CD4-positive, alpha-beta T cell (primary cell): ENCODE results near the gene SDHAF1. TPM values are rescaled to one million over a fixed set of nuclear protein-coding genes. Genes with fewer than 3 reads are reported as not detected.

ENCODE experiments used
- ATAC-seq: fragments of 200-7000 bp; cut with Tn5 transposase; one replicate; pipeline ENCODE4 v1.10.0; 2022; ENCODE audit warnings: mild to moderate bottlenecking; ENCODE audit not compliant: poor library complexity
- CTCF ChIA-PET: fragments of 350-600 bp; sonication (Branson Sonifier 250); formaldehyde crosslinking; loops from one replicate; lab custom pipeline; 2021; ENCODE audit warnings: antibody characterized with exemption, inconsistent platforms; lab: Charles Lee
- POLR2A ChIA-PET: fragments of 350-600 bp; sonication (Branson Sonifier 250); formaldehyde crosslinking; loops from one replicate; lab custom pipeline; 2021; ENCODE audit warnings: antibody characterized with exemption, inconsistent platforms; lab: Charles Lee
- DNase-seq, 14 experiments: peaks; one replicate each; pipeline ENCODE4 v3.0.0-alpha.2; 2013 to 2020; ENCODE audit warnings: mixed read lengths in 2 of 14
- H3K27ac ChIP-seq, 2 donors: one replicate each; pipeline versions ENCODE4 v1.5.1 to v1.7.0; 2013; ENCODE audit warnings: low read length in 2 of 2, low read depth in 1 of 2, mild to moderate bottlenecking in 1 of 2
- H3K27me3 ChIP-seq, 2 experiments: 1 replicate in 1 of 2; 2 replicates in 1 of 2; pipeline versions ENCODE4 v1.6.1 to v1.7.0; 2013; ENCODE audit warnings: low read length in 2 of 2, control low read depth in 1 of 2, mild to moderate bottlenecking in 1 of 2, moderate library complexity in 1 of 2; ENCODE audit not compliant: insufficient read depth in 2 of 2, control insufficient read depth in 1 of 2
- H3K36me3 ChIP-seq: one replicate; pipeline ENCODE4 v1.6.1; 2013; ENCODE audit warnings: low read length, control low read depth; ENCODE audit not compliant: insufficient read depth
- H3K4me1 ChIP-seq: one replicate; pipeline ENCODE4 v1.6.1; 2013; ENCODE audit warnings: low read length, control low read depth; ENCODE audit not compliant: insufficient read depth
- H3K4me3 ChIP-seq: one replicate; pipeline ENCODE4 v1.5.1; 2013; ENCODE audit warnings: mild to moderate bottlenecking, low read length, moderate library complexity
- H3K9me3 ChIP-seq, 2 experiments: 1 replicate in 1 of 2; 2 replicates in 1 of 2; pipeline versions ENCODE4 v1.6.1 to v1.7.0; 2013; ENCODE audit warnings: low read length in 2 of 2, mild to moderate bottlenecking in 2 of 2, control low read depth in 1 of 2, moderate library complexity in 1 of 2; ENCODE audit not compliant: control insufficient read depth in 1 of 2, insufficient read depth in 1 of 2
- H3K27ac Mint-ChIP-seq: one replicate; pipeline ENCODE4 v1.8.0; 2020; ENCODE audit warnings: mixed read lengths
- H3K27me3 Mint-ChIP-seq: one replicate; pipeline ENCODE4 v1.8.0; 2021; ENCODE audit warnings: mixed read lengths
- H3K36me3 Mint-ChIP-seq: one replicate; pipeline ENCODE4 v1.8.0; 2021; ENCODE audit warnings: low read depth, mixed read lengths
- H3K4me1 Mint-ChIP-seq: one replicate; pipeline ENCODE4 v1.8.0; 2021; ENCODE audit warnings: low read depth, mixed read lengths
- H3K4me3 Mint-ChIP-seq: one replicate; pipeline ENCODE4 v1.8.0; 2020; ENCODE audit warnings: mild to moderate bottlenecking, mixed read lengths
- H3K9me3 Mint-ChIP-seq: one replicate; pipeline ENCODE4 v1.8.0; 2020; ENCODE audit warnings: mixed read lengths
- CTCF ChIP-seq: fragments of 200-600 bp; IDR thresholded peaks from one replicate; pipeline ENCODE4 v1.8.0; 2022; ENCODE audit warnings: antibody characterized with exemption, mild to moderate bottlenecking
- intact Hi-C, 2 experiments: fragments of 100-400 bp; cut with DNase I in 1 of 2; cut with micrococcal nuclease in 1 of 2; formaldehyde crosslinking; loops; one replicate each; pipeline versions ENCODE4 v1.15.1 to v1.9.0; 2023 to 2025; cut with DNase I, micrococcal nuclease
- total RNA-seq, 174 experiments: library from RNA in 2 of 174; stranded (reverse) in 2 of 174; gene quantifications; one replicate each; pipeline ENCODE4 v1.2.3 and lab custom pipeline; 2021 to 2026

SDHAF1 gene
- total RNA-seq, 2 experiments from 2014 or later: 4.3 to 5.4 TPM

GRCh38 chr19:36001605-36002004 is 6.6 kb downstream of the SDHAF1 start:
- Histone ChIP-seq H3K4me3 (no peak overlapping the region), H3K27ac (no peak overlapping the region), H3K27me3 (no peaks in the 10 kb centered on the region), H3K4me1 (peaks cover 21% of the 10 kb centered on the region), H3K9me3 (no peaks in the 10 kb centered on the region), H3K36me3 (peaks cover 15% of the 10 kb centered on the region)
- no peak for TF ChIP-seq CTCF
- peaks cover 33% of the 10 kb centered on the region for H3K36me3 Mint-ChIP-seq
- H3K4me3 Mint-ChIP-seq: no peak overlapping the region
- POLR2A ChIA-PET: interaction anchor here (0.6 kb wide), 1 partner anchor 71 kb away, joined by 3 read pairs; no protein-coding TSS in a partner anchor
- ATAC-seq (no peak), DNase-seq (no peak)
- no peak overlapping the region for H3K27ac Mint-ChIP-seq
- CTCF ChIA-PET: no interaction called here
- H3K27me3 Mint-ChIP-seq: no peaks in the 10 kb centered on the region
- intact Hi-C loops: no loop called here
- H3K4me1 Mint-ChIP-seq: peaks cover 24% of the 10 kb centered on the region
- H3K9me3 Mint-ChIP-seq: no peaks in the 10 kb centered on the region

DNA sequence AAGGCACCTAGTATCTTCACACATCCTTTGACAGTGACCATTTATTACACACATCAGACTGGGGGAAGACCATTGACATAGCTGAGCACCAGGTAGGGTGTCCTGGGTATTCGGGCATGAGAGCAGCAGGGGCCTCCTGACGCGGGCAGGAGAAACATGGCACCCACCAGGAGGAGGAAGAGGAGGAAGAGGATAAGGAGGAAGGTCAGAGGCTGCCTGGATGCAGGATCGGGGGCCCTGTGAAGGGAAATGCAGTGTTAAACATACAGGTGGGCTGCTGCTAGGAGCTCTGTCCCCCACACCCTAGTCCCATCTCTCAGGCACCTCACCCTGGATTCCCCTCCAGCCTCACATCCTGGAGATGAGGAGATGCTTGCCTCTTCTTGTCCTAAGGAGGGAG is 8.3 kb downstream of the SDHAF1 start:
- Histone ChIP-seq H3K4me3 (no peak overlapping the region), H3K27me3 (no peaks in the 10 kb centered on the region), H3K9me3 (no peaks in the 10 kb centered on the region), H3K36me3 (peaks cover 7% of the 10 kb centered on the region), H3K27ac (no peak overlapping the region), H3K4me1 (peaks cover 12% of the 10 kb centered on the region)
- TF ChIP-seq CTCF: no peak
- no peak for ATAC-seq
- no peak overlapping the region for H3K27ac Mint-ChIP-seq
- no peaks in the 10 kb centered on the region for H3K9me3 Mint-ChIP-seq
- POLR2A ChIA-PET: interaction anchor here (0.6 kb wide), 1 partner anchor 20 kb away, joined by 4 read pairs; no protein-coding TSS in a partner anchor
- CTCF ChIA-PET: no interaction called here
- DNase-seq: no peak
- H3K4me3 Mint-ChIP-seq: no peak overlapping the region
- H3K36me3 Mint-ChIP-seq: peaks cover 23% of the 10 kb centered on the region
- intact Hi-C loops: no loop called here
- no peaks in the 10 kb centered on the region for H3K27me3 Mint-ChIP-seq
- H3K4me1 Mint-ChIP-seq: peaks cover 12% of the 10 kb centered on the region

GRCh38 chr19:36006955-36007354 is 12.0 kb downstream of the SDHAF1 start:
- CTCF ChIA-PET: no interaction called here
- no peaks in the 10 kb centered on the region for H3K9me3 Mint-ChIP-seq

More at GRCh38 chr19:36006955-36007354, 12.0 kb downstream of the SDHAF1 start:
- intact Hi-C loops: no loop called here
- Histone ChIP-seq H3K4me3 (no peak overlapping the region), H3K27me3 (no peaks in the 10 kb centered on the region), H3K9me3 (no peaks in the 10 kb centered on the region), H3K36me3 (no peaks in the 10 kb centered on the region), H3K27ac (no peak overlapping the region), H3K4me1 (peaks cover 22% of the 10 kb centered on the region)
- no peak for TF ChIP-seq CTCF
- Mint-ChIP-seq H3K27me3 (no peaks in the 10 kb centered on the region), H3K27ac (no peak overlapping the region), H3K4me1 (peaks cover 11% of the 10 kb centered on the region), H3K4me3 (no peak overlapping the region), H3K36me3 (peaks cover 4% of the 10 kb centered on the region)
- POLR2A ChIA-PET: no interaction called here
- ATAC-seq (no peak), DNase-seq (no peak)
